Non-pigmented ciliary epithelial cell (primary cell): ENCODE measurements around the gene NME7.
"Not testable (repeated sequence)": the region's sequence is repeated elsewhere in the genome, so short reads cannot be mapped to it uniquely, and the experiment has no call there.

Experiments
- DNase-seq: peaks from one replicate; pipeline ENCODE4 v3.0.0-alpha.2; 2010; ENCODE audit warnings: low read depth

NME7 gene

GRCh38 chr1:169305948-169306347, 61.6 kb downstream of the NME7 start:
- no peak for DNase-seq

GRCh38 chr1:169305356-169305755, 62.2 kb downstream of the NME7 start:
- no peak for DNase-seq

GRCh38 chr1:169300854-169301253, 66.7 kb downstream of the NME7 start:
- DNase-seq: no peak

DNA sequence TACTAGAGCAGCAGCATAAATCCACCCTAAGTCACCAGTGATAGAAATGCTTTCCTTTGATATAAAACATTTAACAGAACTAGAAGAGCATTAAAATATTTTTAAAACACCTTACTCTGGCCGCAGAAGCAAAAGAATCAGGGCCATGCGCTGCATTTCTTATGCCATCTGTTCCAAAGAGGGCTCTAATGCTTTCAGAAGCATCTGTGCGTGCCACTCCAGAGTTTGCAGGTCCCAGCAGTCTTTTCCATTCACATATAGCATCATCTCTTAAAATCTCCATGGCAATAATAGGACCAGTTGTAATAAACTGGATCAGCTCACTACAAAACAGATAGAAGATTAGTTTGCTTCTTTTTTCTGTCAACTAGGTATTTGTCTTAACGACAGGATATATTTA, 69.2 kb downstream of the NME7 start:
- no peak for DNase-seq

DNA sequence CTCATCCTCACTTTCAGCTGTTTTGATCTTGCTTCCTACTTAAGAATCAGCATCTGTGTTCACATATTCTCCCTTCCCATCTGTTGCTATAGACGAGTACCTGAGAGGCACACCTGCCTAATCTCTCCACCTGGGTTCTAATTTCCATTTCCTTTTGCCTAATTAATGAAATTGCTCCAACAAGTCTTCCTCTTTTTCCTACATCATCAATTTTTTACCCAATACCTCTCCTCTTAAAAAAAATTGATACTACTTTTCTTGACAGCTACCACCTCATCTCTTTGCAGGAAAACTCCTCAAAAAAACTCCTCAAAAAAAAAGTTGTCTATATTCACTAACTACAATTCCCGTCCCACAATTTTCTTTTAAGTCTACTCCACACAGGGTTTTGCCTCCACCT, 71.8 kb downstream of the NME7 start:
- DNase-seq: no peak

GRCh38 chr1:169295425-169295824, 72.2 kb downstream of the NME7 start:
- DNase-seq: no peak

DNA sequence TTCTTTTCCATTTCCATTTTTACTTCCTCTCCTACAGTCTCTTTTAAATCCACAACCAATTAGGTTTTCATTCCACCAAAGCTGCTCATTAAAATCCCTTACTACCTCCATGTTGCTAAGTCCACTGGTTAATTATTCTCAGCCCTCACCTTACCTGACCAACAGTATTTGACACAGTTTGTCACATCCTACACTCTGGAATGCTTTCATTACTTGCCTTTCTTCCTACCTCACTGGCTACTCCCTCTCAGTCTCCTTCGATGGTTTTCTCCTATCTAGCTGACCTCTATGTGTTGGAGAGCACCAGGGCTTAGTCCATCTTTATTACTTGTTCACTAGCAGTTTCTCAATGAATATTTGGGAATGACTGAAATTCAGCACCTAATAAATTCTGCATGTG, 78.6 kb downstream of the NME7 start:
- DNase-seq: no peak

DNA sequence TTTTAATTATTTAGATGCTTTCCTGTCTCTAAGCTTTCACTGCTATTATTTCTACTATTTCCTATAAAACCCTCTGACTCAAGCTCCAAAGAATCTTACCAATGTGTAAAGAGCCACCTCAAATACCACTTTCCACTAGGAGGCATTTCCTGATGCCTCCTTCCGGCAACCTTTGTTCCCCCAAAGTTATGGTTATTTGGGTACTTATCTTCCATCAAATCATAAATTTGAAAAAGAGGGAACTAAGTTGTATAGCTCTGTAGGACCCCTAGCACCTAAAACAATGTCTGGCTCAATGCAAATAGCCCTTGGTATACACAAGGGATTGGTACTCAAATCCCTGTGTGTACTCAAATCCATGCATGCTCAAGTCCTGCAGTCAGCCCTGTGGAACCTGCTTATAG, 79.6 kb downstream of the NME7 start:
- DNase-seq: peak; percentile 22

DNA sequence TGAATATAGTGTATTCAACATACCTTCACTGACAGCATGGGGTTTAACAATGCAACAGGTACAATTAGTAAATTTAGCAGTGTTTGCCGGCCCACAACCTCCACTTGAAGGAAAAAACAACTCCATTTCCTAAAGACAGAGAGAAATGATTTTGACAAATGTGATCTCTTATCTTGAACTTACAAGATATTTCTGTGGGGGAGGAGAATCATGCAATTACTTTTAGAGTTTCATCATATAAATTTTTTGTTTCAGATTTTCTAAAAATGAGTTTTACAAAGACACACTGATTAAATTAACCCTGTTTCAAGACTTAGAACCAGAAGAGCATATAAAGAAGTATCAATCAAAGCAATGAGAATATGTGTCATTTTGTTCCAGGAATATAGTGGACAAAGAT, 80.3 kb downstream of the NME7 start:
- DNase-seq: no peak

GRCh38 chr1:169281562-169281961, 86.0 kb downstream of the NME7 start:
- DNase-seq: not testable (repeated sequence)

- no peak for DNase-seq
These were observed 96.5 kb downstream of the NME7 start for GRCh38 chr1:169271098-169271497.

DNA sequence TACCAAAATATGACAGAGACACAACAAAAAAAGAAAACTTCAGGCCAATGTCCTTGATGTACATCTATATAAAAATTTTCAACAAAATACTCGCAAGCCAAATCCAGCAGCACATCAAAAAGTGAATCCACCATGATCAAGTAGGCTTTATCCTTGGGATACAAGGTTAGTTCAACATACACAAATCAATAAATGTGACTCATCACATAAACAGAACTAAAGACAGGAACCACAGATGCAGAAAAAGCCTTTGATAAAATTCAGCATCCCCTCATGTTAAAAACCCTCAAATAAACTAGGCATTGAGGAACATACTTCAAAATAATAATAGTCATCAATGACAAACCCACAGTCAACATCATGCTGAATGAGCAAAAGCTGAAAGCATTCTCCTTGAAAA, 101.5 kb downstream of the NME7 start:
- no peak for DNase-seq

GRCh38 chr1:169263059-169263458, 104.5 kb downstream of the NME7 start:
- no peak for DNase-seq

- no peak for DNase-seq
These were observed 105.7 kb downstream of the NME7 start for GRCh38 chr1:169261884-169262283.

DNA sequence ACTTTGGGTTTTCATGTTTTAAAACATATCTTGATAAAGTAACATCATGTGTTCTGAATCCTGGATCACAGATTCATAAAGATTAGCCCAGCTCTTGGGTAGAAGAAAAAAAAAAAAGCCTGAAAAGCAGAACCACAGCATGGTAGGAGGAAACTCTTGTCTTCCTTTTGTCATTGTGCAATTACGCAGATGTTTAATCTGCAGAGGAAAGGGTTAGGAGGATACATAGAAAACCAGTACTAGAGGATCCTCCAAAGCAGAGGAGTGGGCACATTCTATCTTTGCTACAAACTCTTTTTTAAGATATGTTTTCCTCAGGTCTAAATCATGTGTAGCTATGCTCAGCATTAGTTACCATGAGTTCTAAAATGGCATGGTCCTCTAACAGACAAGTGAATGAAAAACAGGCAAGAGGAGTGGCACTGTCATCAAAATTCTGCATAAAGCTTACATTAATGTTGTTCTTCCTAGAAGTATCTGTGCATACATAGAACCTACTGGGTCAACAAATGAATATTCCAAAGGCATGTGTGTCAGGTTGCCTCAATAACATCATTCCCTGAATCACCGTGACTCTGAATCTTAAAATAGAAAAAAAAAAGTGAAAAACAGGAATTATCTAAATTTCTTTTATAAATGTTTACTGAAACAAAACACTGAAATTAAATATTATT, 107.0 kb downstream of the NME7 start:
- no peak for DNase-seq

DNA sequence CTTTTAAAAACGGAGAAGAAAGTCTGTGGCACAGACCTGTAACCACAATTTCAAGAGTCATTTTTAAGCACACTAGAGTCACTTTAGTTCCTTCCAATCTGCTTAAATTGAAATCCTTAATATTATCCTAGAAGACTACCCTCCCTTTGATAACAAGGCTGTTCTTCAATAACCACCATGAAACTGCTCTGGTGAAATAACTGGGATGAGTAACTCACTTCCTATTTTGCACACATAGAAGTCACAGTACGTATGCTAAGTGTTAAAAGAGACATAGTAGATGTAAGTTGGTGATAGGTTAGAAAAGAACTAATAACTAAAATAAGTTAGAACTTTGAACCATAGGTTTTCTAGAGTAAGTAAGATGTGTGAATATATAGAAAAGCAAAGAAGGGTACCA, 107.8 kb downstream of the NME7 start:
- DNase-seq: no peak

- DNase-seq: no peak
These were observed 116.8 kb downstream of the NME7 start for GRCh38 chr1:169250795-169251194.

GRCh38 chr1:169250022-169250421, 117.6 kb downstream of the NME7 start:
- DNase-seq: peak; percentile 13

DNA sequence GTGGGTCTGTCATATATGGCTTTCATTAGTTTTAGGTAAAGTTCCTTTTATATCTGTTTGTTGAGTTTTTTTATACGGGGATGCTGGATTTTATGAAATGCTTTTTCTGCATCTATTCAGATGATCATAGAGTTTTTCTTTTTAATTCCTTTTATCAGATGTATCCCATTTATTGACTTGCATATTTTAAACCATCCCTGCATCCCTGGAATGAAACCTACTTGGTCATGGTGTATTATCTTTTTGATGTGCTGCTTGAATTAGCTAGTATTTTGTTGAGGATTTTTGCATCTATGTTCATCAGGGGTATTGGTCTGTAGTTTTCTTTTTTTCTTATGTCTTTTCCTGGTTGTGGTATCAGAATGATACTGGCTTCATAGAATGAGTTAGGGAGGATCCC, 118.0 kb downstream of the NME7 start:
- no peak for DNase-seq

- DNase-seq: no peak
These were observed 121.9 kb downstream of the NME7 start for GRCh38 chr1:169245706-169246105.

DNA sequence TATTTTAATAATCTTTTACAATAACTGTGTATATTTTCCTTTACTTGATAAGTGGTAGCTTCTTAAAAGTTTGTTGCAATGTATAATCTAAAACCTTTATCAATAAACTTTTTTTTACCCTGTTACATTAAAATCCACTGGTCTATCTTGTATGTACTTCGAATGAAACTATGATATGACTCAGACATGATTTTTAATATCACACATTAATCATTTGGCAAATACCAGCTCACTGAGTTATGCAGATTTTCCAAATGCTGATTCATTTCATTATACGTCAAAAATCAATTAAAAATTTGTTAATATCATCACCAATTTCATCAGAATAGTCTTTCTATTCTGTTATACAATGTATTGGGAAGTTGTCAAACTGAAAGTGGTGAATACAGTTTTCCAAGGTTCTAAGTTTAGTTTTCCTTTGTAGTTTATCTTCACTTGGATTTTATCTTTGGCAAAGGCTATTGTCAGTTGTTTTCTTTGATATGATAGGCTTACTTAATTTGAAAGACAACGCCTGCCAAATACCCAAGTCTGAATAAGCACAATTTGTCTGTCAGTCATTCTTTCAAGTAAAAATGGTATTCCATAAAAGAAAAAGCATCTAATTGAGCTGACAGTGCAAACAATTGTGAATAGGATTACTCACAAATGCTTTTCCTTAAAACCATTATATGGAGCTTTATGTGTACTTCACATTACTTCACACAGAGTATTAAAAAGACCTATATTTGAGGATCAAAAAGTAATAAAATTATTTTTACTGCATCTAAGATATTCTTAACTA, 127.0 kb downstream of the NME7 start:
- no peak for DNase-seq

DNA sequence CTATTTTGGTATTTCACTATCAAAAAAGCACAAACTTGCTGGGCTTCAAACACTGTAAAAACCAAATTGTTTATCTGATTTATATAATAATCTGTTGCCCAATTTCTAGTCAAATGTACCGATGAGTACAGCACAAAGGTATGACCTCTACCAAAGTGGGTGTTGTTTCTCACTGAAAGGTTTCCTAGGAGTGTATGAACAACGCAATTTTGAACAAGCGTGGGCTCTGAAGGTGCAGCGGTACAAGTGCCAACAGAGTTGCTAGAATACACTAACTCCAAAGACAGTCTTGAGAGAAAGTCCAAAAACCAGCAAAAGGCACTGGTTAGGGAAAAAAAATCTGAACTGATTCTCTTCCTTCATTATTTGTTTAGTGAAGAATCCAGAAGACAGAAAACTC, 130.7 kb downstream of the NME7 start:
- DNase-seq: no peak

GRCh38 chr1:169236143-169236542, 131.5 kb downstream of the NME7 start:
- no peak for DNase-seq

GRCh38 chr1:169235568-169235967, 132.0 kb downstream of the NME7 start:
- no peak for DNase-seq
